Left colon (tissue), 2 donors: ENCODE data around the gene GABRB2. TPM values are rescaled to one million over a fixed set of nuclear protein-coding genes. Genes with fewer than 3 reads are reported as not detected.

ENCODE experiments used
- ATAC-seq: fragments of 200-7000 bp; cut with Tn5 transposase; one replicate; pipeline ENCODE4 v1.9.1; 2020; ENCODE audit warnings: mild to moderate bottlenecking, moderate library complexity
- DNase-seq, 2 donors: peaks; one replicate each; pipeline ENCODE4 v3.0.0-alpha.2; 2020
- intact Hi-C, 2 donors: fragments of 100-400 bp; cut with DNase I in 1 of 2; cut with micrococcal nuclease in 1 of 2; formaldehyde crosslinking; loops; one replicate each; pipeline versions ENCODE4 v1.11.2 to v1.14.0; 2022; cut with DNase I, micrococcal nuclease
- total RNA-seq, 2 donors: library from RNA; stranded (reverse); fragmentation: NEBNext Ultra II Directional; extraction: Animal tissue kit (Norgen Biotek cat#: 25700); gene quantifications; one replicate each; pipeline ENCODE4 v1.2.1, GENCODE V29; 2021
- donor health status: DM: no; HTN: no; CAD: no.
- donor health status: DM: yes; HTN: yes; CAD: no.

GABRB2 gene
- total RNA-seq, 2 donors from 2014 or later: 1.3 to 2.0 TPM

- peak in 1 of 2 donors; percentile 11 for DNase-seq
- intact Hi-C loops: no loop called here
- ATAC-seq: peak; percentile 78
Observed at GRCh38 chr5:161498531-161498930, 48.0 kb downstream of the GABRB2 start.

GRCh38 chr5:161483721-161484120 is 62.8 kb downstream of the GABRB2 start:
- DNase-seq (no peak), ATAC-seq (no peak)
- intact Hi-C loops: no loop called here

- intact Hi-C loops: no loop called here
- DNase-seq: no peak
- ATAC-seq: no peak
Observed at GRCh38 chr5:161481922-161482321, 64.6 kb downstream of the GABRB2 start.

- DNase-seq: no peak
Observed at GRCh38 chr5:161471211-161471950, 75.1 kb downstream of the GABRB2 start.

GRCh38 chr5:161467703-161468102 is 78.8 kb downstream of the GABRB2 start:
- intact Hi-C loops: no loop called here
- DNase-seq (no peak), ATAC-seq (no peak)

More at GRCh38 chr5:161471211-161471950, 75.1 kb downstream of the GABRB2 start:
- no peak for ATAC-seq
- intact Hi-C loops: no loop called here

- no peak for DNase-seq
- intact Hi-C loops: no loop called here
- no peak for ATAC-seq
Observed at GRCh38 chr5:161460741-161461140, 85.8 kb downstream of the GABRB2 start.

GRCh38 chr5:161446655-161447054 is 99.9 kb downstream of the GABRB2 start:
- intact Hi-C loops: no loop called here
- no peak for DNase-seq
- no peak for ATAC-seq

GRCh38 chr5:161442471-161442870 is 104.1 kb downstream of the GABRB2 start:
- ATAC-seq (no peak), DNase-seq (no peak)
- intact Hi-C loops: no loop called here

GRCh38 chr5:161432798-161433197 is 113.7 kb downstream of the GABRB2 start:
- peak; percentile 64 for ATAC-seq
- DNase-seq: no peak
- intact Hi-C loops: no loop called here

GRCh38 chr5:161431963-161432362 is 114.6 kb downstream of the GABRB2 start:
- DNase-seq: no peak
- no peak for ATAC-seq
- intact Hi-C loops: no loop called here

GRCh38 chr5:161421067-161421466 is 125.5 kb downstream of the GABRB2 start:
- no peak for ATAC-seq
- intact Hi-C loops: no loop called here

GRCh38 chr5:161420521-161420920 is 126.0 kb downstream of the GABRB2 start:
- intact Hi-C loops: no loop called here
- no peak for ATAC-seq
- no peak for DNase-seq

More at GRCh38 chr5:161421067-161421466, 125.5 kb downstream of the GABRB2 start:
- no peak for DNase-seq

GRCh38 chr5:161414896-161415295 is 131.6 kb downstream of the GABRB2 start:
- DNase-seq (no peak), ATAC-seq (no peak)
- intact Hi-C loops: no loop called here

GRCh38 chr5:161414037-161414436 is 132.5 kb downstream of the GABRB2 start:
- no peak for DNase-seq
- ATAC-seq: no peak
- intact Hi-C loops: no loop called here

GRCh38 chr5:161412792-161413191 is 133.7 kb downstream of the GABRB2 start:
- DNase-seq: no peak
- ATAC-seq: no peak
- intact Hi-C loops: no loop called here

GRCh38 chr5:161411156-161411555 is 135.4 kb downstream of the GABRB2 start:
- intact Hi-C loops: no loop called here
- ATAC-seq: no peak

GRCh38 chr5:161410640-161411039 is 135.9 kb downstream of the GABRB2 start:
- no peak for ATAC-seq
- no peak for DNase-seq
- intact Hi-C loops: no loop called here

More at GRCh38 chr5:161411156-161411555, 135.4 kb downstream of the GABRB2 start:
- DNase-seq: no peak

GRCh38 chr5:161409471-161409870 is 137.1 kb downstream of the GABRB2 start:
- intact Hi-C loops: no loop called here
- DNase-seq (no peak), ATAC-seq (no peak)

GRCh38 chr5:161406880-161407279 is 139.6 kb downstream of the GABRB2 start:
- no peak for ATAC-seq
- intact Hi-C loops: no loop called here
- no peak for DNase-seq

- no peak for DNase-seq
- intact Hi-C loops: no loop called here
- no peak for ATAC-seq
Observed at GRCh38 chr5:161403996-161404395, 142.5 kb downstream of the GABRB2 start.

- intact Hi-C loops: no loop called here
- DNase-seq: no peak
- ATAC-seq: no peak
Observed at GRCh38 chr5:161403121-161403520, 143.4 kb downstream of the GABRB2 start.
